GM19099 (cell line): Measurements from ENCODE around the gene LRCH1.

Source experiments
- POLR2A ChIP-seq: IDR thresholded peaks from 3 replicates; pipeline ENCODE4 v1.6.1; 2011; ENCODE audit warnings: low read depth; ENCODE audit not compliant: insufficient read length; ENCODE audit errors: extremely low read depth

The LRCH1 gene

DNA sequence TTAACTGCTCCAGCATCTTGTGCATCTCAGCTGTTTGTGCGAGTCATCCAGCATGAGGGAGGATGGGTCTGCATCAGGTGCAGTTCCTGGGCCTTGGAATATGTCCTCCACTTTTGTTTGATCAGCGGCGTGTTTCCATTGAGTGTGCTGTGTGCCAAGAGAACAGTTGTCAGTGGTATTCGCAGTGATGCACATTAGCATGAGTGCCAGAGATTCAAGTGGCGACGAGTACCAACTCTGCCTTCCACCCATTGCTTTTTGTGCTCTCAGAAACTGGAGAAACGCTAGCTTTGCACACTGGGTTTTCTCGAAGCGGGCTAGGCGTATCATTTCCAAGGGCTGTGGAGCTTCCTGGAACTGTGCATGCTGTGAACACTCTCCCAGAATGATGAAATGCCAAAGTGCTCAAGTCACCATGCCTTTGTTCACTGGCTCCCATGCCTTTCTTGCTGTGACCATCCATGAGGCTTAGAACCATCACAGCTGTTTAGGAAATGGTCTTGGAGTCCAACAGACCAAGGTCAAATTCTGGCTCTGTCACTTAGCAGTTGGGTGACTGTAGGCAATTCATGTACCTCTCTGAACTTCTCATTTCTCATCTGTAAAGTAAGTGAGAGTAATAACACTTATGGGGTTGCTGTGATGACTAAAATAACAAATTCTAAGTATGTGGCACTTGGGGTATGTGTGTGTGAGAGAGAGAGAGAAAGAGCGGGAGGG lies 18.4 kb downstream of the LRCH1 start:
- no peak for TF ChIP-seq POLR2A

DNA sequence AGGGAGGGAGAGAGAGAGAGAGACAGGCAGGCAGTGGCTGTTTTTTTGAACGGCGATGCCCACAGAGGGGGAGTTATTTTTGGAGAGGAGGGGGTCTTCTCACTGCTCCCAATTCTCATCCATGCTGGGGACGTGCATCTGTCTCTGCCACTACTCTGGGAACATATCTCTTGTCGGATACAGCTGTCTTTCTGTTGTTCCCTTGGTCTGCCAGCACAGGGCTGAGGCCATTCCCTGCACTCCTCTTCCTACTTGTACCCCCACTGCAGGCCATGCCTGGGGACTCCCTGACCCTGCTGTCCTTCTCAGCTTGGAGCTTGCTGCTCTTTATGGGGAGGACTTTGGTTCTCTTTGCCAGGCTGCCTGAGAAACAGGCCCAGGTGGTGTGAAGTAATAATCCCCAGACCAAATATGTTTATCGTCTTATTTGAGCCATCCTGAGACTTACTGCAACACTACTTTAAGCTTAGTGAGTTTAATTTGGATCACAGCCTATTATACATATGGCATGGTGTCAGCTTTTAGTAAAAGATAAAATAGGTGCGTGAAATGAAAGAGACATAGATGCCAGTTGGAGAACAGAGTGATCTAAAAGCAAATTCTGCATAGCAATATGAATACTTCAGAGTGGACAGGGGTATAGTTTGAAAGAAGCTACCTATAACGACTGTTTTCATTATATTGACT lies 19.1 kb downstream of the LRCH1 start:
- no peak for TF ChIP-seq POLR2A

DNA sequence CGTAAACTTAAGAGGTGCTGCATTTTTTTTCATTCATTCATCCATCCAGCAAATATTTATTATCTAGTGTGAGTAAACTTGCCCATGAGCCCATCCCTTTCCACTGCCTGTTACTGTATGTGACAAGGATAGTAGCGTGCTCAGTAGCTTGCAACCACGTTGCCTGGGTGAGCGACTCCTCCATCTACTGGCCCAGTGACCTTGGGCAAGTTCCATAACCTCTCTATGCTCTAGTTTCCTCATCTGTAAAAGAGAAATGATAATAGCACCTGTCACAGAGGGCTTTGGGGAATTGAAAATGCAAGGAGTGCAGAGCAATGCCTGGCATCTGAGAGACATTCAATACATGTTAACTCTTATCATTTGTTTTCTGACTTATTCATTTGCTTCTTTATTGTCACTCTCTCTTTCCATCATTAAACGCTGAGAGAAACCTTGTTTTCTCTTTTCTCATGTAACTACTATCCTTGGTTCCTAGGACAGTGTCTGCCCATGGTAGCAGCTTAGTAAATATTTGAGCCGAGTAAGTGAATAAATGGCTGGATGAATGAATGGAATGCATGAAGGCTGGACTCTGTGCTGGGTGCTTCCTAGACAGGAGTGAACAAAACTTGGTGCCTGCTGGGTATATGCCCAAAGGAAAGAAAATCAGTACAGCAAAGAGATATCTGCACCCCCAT lies 19.9 kb downstream of the LRCH1 start:
- TF ChIP-seq POLR2A: no peak

DNA sequence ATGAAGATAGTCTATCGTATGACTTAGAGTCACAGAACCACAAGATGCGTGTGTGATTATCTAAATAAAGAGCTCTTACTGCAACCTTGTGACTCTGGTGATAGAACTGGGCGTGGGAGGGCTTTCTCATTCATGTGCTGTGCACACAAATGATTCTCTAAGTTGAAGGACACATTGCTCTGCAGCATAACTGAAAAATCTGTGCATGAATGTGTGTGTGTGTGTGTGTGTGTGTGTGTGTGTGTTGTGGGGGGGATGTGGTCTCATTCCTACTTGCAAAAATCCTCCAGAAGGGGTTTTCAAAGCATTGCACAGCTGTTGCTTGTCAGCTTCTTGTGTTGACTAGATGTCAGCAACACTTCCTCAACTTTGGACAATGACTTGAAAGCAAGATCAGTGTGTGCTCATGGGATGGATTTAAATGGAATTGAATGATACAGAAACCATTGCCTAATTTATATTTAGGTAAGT lies 22.4 kb downstream of the LRCH1 start:
- TF ChIP-seq POLR2A: no peak

DNA sequence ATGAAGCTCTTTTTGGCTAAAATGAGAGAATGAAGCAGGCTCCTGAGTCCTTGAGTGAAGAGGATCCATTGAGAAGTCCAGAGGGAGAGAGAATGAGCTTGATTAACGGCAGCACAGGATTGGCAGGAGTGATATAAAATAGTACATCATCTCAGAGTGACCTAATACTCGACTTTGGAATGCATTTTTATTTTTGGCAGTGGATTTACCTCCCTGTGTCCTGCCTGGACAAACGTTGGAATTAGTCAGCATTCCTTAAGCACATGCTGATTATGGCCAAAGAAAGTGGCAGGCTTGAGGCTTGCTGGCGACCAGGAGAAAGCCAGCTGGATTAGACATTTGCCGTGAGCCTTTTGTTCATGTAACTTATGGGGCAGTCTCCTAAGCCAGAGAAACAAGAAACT lies 22.9 kb downstream of the LRCH1 start:
- no peak for TF ChIP-seq POLR2A

DNA sequence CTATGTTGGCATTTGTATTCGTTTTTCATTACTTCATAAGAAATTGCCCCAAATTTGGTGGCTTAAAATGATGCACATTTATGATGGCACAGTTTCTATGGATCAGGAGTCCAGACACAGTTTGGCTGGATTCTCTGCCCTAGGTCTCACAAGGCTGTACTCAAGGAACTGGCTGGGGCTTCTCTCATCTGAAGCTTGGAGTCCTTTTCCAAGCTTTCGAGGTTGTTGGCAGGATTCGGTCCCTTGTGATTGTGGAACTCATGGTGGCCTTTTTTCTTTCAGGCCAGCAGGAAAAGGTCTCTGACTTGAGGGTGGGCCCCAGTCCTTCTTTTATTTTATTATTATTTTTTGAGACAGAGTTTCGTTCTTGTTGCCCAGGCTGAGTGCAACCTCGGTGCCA lies 23.8 kb downstream of the LRCH1 start:
- TF ChIP-seq POLR2A: no peak

DNA sequence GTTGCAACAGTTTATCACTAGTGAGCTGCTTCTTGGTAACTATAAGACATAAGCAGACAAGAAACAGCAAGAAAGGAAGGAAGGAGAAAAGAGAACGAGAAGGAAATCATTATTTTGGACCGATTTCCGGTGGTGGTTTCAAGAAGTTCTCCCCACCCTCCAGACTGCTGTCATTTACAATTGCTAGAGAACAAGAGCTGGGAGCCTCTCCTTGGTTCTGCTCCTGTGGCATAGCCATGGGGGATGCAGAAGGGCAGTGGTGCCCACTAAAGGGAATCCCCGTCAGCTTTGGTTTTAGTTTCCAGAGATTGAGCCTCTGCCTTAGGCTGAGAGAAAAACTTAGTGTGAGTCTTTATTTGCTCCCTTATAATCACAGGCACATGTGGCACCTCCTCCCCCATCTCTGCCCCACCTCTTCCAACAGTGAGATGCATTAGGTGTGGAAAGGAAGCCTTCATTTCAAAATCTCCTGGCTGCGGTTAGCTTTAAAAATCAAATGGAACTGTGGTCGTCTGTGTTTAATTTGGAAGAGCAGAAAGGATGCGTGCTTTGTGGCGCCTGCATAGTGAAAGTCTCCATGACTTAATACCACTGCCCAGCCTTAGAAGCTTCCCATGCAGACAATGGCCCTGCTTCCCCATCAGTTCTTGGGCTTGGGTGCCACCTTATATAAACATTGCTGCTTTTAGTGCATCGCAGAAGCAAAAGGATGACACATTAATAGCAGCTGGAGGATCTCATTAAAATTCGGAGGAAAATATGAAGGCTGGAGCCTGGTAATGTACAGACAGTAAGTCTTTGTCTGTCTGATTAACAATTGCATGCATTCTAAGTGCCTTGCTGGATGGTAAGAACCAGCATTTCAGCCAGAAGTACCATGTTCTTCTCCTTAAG lies 25.0 kb downstream of the LRCH1 start:
- TF ChIP-seq POLR2A: no peak

DNA sequence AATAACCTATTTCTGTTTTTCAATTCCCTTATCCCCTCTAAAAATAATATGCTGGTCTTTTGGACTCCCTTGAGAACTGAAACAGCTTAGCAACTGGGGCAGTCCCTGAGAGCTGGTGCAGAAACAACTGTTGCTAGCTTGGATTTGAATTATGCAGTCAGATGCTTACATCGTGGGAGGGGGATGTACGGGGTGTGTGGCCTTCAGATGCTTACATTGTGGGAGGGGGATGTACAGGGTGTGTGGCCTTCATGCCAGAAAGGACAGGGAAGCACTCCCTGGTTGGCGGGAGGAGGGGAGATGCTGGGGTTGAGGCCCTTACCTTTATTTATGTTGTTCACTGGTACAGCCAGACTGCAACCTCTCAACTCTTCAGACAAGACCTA lies 25.6 kb downstream of the LRCH1 start:
- no peak for TF ChIP-seq POLR2A

DNA sequence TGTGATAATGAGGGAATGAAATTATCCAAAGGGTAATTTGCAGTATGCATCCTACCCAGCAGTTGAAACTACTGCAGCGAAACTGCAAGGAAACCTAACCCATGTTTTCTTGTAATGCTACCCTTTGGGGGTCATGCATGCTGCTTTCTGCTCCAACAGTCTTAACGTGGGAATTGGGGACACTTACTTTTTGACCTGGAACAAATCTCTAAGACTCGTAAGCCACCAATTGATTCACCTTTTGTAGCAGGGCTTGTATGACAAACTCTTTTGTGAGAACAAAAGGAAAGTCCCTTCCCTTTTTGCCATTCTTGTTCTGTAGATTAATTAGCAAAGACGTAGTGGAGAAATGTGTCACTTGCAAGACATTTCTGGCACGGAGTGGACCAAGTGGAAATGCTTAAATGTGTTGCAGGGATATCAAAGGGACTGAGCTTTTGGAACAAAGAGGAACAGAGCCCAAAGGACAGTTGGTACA lies 27.4 kb downstream of the LRCH1 start:
- no peak for TF ChIP-seq POLR2A

DNA sequence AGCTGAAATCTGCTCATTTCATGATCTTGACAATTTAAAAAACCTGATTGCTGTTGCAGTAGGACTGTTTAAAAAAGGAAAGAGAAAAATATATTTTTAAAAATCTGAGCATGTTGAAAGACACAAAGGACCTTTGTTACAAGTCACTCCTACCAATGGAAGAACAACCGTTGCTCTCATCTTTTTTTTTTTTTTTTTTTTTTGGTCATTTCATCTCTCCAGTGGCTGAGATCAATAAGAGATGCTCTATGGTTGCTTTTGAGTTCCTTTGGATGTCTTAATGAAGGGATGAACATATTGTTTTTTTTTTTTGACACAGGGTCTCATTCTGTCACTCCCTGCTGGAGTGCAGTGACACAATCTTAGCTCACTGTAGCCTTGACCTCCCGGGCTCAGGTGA lies 29.2 kb downstream of the LRCH1 start:
- TF ChIP-seq POLR2A: no peak

DNA sequence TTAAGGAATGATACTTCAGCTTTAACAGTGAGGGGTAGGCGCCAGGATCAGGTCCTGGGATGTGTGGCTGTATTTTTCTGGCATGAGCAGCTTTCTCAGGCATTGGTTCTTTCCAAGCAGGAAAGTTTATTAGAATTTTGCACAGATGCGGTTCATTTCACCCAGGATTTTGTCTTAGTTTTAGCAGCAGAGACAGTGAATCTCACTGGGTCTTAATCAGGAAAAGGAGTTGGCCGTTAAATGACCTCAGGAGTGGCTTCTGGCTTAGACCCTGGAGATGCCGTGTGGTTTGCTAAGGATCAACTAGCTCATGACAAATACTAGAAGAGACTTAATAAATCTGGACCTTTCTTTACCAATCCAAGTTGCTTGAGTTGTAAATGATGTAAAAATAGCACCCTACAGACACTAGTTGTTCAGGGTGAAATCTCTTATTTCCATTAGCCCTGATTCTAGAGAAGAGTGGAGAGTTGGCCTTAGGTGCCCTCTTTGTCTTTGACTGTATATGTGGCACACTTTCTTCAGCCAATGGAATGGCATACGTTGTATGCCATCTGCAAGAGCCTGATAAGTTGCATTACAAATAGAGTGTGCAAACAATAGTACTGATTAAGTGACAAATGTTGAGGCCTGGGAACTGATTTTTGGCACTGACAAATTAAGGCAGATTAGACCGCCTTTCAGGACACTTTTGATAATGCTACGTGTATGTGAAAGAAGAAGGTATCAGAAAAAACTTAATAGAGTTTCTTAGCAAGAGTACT lies 34.0 kb downstream of the LRCH1 start:
- no peak for TF ChIP-seq POLR2A

DNA sequence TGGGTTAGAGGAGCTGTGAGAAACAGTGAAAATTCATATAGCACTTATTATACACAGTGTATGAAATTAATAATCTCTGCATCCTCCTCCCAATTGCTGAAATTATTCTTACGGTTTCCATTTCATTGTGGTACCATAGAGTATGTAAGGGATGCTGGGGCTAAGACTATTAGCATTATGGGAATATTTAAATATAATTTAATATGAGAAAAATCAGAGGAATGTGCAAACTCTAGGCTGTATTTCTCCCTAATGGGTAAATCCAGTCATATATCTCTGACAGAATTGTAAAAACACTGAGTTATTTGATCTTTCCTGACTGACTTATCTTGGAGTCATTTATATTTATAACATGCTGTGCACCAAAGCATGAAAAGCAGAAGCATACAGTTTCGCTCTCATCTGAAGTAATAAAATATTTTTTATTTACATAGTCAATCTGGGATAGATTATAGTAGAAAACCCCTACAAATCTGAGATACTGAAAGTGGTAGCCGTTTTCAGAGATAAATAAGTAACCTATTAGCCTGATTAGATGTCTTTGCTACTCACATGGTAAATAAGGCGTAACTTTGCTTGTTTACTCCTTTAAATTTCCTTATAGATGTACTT lies 34.9 kb downstream of the LRCH1 start:
- no peak for TF ChIP-seq POLR2A

DNA sequence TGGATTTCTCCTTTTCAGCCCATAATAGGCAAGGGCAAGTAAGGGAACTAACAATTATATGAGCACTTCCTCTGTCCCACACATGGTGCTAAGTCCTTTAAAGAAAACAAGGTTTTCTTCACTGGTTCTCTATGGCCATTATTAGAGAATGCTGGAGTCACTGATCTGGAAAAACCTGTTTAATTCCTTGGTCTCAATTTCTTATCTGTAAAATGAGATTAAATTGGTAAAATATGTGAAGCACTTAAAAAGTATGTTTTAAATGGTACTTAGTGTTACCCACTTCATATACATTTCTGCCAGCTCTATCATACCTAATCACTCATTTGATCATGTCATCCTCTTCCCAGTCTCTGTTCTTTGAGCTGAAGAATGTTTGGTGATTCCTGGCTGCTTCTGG lies 39.4 kb downstream of the LRCH1 start:
- no peak for TF ChIP-seq POLR2A

DNA sequence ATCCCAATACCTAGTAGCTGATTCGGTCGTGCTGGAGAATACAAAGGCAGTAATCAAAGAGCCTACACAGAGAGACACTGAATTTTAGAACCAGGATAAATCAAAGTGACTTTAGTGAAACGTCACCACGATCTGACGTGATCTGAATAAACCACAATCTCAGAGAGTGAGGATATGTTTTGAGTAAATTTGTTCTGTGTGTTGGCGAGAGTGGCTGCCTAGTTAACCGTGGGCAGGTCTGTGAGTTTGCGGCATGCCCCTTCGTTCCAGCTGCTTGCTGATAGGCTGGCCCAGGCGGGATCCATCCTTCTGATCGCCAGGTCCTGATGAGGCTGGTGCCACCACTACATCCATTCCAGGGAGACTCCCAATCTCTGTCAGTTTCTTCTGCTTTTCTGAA lies 40.4 kb downstream of the LRCH1 start:
- no peak for TF ChIP-seq POLR2A
